Measurements from ENCODE around the gene MAP3K14. TPM values are rescaled to one million over a fixed set of nuclear protein-coding genes. Genes with fewer than 3 reads are reported as not detected.

The MAP3K14 gene
- total RNA-seq, 1 donor from 2014 or later: 14.6 TPM

- peak; percentile 96 for DNase-seq
Measured at GRCh38 chr17:45282683-45283644, 33.9 kb downstream of the MAP3K14 start.

DNA sequence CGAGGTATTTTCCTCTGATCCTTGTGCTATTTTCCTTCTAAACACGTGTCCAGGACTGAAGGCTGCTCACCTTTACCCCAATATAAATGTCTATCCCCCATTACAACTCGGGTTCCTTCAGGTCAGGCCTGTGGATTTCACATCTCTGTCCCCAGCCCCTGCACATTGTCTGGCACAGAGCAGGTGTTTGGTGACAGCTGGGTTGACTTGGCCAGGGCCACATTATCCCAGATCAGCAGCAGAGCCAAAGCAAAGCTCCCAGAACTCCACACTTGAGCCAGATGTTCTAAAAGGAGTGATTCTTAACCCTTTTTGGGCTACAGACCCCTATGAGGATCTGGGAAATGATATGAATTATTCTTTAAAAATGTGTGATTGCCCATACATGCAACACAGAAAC lies 36.9 kb downstream of the MAP3K14 start:
- DNase-seq: peak; percentile 90

DNA sequence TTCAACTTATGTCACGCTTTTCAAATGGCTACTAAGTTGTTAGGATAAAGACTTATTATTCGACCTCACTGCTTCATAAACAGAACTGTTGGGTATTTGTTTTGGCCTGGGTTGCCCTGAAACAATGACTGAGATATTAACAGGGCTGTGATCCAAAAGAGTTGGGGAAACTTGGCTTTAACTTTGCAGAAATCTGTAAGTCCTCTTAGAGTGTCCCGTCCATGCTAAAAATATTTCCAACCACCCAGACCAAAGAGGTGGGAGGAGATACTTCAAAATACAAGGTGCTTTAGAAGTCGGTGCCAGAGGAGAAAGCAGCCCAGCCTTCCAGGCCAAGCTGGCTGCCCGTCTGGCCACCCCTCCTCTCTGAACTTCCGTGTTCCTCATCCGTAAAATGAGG lies 38.8 kb downstream of the MAP3K14 start:
- DNase-seq: peak; percentile 66

DNA sequence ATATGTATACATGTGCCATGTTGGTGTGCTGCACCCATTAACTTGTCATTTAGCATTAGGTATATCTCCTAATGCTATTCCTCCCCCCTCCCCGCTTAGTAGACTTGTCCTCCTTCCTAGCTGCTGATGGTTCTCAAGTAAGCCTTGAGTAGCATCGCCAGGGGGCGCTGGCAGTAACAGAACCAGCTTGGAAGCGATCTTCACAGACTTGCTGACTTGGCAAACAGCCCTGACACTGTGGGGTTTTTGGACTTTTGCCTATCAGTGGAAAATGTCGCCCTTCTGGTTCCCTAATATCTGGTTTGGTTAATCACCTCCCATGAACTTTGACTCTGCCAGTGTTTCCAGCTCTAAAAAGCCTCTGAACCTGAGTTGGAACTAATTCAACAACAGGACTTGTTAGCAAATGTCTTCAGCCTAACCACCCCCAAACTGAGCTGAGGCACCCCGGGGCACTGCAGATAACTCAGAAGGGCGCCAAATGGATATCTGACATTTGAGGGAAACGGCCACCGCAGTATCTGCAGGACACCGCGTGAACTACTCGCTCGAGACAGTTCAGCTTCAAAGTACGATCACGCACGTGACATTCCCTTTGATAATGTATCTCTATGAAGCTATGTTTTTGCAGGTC lies 39.5 kb downstream of the MAP3K14 start:
- peak; percentile 96 for DNase-seq

- DNase-seq: peak; percentile 87
Measured at GRCh38 chr17:45276031-45276430, 40.8 kb downstream of the MAP3K14 start.

- no peak for DNase-seq
Measured at GRCh38 chr17:45274033-45274432, 42.8 kb downstream of the MAP3K14 start.

DNA sequence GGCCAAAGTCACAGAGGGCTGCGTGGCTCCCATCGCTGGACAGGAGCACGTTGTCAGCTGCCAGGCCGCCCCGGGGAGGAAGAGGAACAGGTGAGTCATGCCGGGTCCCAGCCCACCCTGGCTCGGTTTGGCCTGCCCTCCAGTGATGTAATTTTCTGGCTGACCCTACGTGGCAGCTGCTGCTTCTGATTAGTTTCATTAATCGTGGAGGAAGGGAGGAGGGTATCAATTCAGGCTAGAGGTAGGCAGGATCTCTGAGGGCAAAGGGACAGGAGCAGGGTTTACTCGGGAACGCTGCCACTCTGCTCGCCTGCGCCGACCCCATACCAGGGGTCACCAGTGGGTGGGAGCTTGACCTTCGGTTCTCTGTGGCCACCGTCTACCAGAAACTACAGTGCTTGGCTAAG lies 43.3 kb downstream of the MAP3K14 start:
- DNase-seq: no peak

GRCh38 chr17:45271603-45272002 lies 45.2 kb downstream of the MAP3K14 start:
- no peak for DNase-seq

- no peak for DNase-seq
Measured at GRCh38 chr17:45270828-45271418, 45.9 kb downstream of the MAP3K14 start.

GRCh38 chr17:45269912-45270311 lies 46.9 kb downstream of the MAP3K14 start:
- DNase-seq: no peak

DNA sequence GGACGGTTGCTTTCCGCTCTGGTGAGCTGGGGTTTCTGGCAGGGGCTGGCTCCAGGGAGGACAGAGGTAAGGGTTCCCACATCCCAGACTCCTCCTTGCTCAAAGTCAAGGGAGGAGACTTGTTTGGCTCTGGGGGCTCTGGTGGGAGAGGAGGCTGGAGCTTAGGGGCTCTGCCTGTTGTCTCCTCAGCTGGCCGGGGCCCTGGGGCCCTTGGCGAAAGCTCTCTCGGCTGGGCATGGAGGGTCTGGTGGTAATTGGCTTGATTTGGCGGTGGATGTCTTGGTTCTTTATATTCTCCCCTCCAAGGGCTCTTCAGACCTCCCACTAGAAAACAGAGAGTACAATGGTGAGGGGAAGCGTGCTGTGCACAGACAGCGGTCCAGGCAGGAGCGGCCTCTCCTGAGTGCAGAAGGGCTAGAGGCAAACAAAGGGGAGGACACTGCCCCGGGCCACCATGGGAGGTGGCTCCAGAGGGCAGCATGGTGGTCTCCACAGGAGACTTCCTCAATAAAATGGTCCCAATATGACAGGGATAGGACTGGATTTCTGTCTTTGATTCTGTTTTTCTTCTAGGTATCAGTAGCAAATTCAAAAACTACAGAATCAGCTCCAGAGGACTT lies 49.3 kb downstream of the MAP3K14 start:
- DNase-seq: no peak

DNA sequence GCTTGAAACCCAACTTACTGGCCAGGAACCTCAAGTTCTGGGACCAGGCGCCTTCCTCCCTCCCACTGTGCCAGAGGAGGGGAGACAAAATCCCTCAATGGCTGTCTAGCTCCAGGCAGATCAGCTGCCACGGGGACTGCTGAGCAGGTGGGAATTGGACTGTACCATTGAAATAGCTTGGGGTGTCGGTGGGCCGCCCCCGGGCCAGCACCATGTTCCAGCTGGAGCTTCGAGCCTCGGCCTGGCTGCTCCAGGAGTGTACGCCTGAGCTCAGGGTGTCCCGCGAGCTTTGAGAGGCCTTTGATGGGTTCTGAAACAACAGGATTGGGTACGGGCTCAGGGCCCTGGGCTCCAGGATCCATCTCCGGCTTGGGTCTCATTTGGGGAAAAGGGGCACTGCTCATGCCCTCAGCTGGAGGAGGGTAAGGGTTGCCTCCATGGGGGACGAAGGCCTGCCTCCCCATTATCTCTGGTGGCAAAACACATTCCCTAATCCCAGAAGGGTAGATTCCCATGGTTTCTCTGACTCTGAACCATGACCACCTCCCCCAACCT lies 50.4 kb downstream of the MAP3K14 start:
- DNase-seq: no peak

DNA sequence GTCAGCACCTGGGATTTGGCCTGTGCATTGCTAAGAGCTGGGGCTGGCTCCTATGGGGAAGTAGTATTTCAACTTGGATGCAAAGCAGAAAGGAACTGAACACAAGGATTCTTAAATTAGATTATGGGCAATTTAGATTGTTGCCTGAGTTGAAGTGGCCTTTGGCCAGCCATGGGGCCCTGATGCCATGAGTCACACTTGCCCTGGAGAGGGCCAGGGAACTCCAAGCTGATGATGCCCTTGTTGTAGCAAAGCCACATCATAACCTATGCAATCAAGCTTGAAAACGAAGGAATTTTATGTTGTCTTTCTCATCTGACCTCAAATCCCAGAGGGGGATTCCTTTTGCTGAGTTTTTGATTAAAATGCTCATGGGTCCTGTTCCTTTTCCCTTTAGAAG lies 51.0 kb downstream of the MAP3K14 start:
- DNase-seq: no peak

GRCh38 chr17:45264988-45265387 lies 51.8 kb downstream of the MAP3K14 start:
- no peak for DNase-seq

DNA sequence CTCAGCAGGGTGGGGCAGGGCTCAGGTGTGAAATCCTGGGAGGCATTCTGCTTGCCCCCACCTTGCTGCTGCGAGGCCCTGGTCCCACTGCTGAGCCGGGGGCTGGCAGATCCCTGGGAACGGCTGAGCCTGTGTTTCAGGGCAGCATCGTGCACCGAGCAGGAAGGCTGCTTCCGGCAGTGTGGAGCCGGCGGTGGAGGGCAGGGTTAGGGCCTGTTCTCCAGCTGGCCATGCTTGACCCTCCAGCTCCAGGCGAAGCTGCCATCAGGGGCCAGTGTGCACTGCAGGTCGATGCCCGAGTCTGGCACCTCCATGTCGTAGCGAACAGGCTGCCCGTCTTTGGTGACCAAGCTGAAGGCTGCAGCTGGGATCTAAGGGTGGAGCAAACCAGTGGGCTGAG lies 52.4 kb downstream of the MAP3K14 start:
- no peak for DNase-seq

DNA sequence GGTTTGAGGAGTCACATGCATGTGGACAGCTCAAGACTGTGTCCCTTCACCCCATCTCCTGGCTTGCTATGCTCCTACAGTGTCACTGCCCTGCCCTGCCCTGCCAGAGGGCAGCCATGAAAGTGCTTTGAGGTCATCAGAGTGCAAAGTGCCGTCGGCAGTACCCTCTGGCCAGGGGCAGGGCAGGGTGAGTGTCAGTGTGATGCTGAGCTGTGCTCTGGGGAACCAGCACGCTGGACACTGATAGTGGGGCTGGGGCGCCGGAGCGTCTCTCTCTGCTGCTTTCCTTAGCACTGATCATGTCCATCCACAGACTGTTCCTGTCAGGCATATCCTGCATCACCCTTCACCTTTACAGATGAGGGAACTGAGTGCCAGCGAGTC lies 53.4 kb downstream of the MAP3K14 start:
- no peak for DNase-seq

DNA sequence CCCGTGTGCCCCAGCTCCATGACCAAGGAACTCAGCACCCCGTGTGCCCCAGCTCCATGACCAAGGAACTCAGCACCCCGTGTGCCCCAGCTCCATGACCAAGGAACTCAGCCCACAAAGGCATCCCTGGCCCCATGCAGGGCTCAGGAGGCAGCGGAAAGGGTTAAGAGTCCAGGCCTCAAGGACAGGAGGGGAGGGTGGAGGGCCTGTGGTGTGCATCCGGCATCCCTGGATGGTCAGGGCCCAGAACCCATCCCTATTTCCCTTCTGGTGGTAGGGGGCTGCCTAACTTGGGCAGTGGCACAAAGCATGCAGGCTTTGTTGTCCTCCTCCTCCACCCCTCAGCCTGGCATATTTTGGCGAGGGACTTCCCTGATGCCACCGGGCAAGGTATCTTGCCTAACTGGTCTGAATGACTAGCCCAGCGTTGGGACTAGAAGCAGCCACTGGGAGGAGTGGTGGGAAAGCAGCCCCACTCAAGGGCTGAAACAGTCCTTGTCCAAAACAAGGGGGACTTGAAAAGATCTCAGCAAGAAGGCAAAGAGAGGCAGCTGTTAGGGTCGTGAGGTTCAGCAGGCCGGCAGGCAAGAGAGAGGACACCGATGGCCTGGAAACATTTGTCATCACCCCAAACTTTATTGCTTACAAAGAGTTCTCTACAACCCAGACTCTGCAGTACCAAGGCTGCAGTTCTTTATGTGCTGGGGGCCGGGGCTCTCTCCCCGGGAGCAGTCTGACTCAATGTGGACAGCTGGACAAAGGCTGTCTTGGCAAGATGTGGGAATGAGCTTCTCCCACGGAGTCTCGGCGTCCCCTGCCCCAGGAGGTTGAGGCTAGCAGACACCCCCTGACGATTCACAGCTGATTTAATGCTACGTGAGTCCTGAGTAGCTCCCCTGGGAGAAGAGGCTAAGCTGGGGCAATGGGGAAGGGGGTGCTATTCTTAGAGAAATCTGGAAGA lies 54.0 kb downstream of the MAP3K14 start:
- DNase-seq: peak; percentile 47

- DNase-seq: peak; percentile 66
Measured at GRCh38 chr17:45261577-45262515, 55.0 kb downstream of the MAP3K14 start, which contains the start of gene SPATA32. Gene SPATA32, minus strand, starts transcription at chr17:45262094. Its CDS starts 78 bp downstream, at chr17:45262016.

- no peak for DNase-seq
Measured at GRCh38 chr17:45260204-45260783, 56.5 kb downstream of the MAP3K14 start.

Measured in tongue (tissue), 2 donors.